ENCODE results near the gene POLD3. TPM values are rescaled to one million over a fixed set of nuclear protein-coding genes. Genes with fewer than 3 reads are reported as not detected.

The POLD3 gene
- total and polyA plus RNA-seq, 10 of the 15 experiments (the other 5 are each of a cell fraction or from before 2014, with no cell fraction given), result 23.8 to 63.7 (median 38.7) TPM

GRCh38 chr11:74678041-74678440, 85.7 kb downstream of the POLD3 start:
- 41% methylated on average over 5 of the region's 5 CpGs for WGBS (ENCODE audit: insufficient coverage, insufficient replicate concordance, low lambda C conversion rate, missing lambda C conversion rate)
- no peak overlapping the region for H2AFZ ChIP-seq (ENCODE audit: control insufficient read depth, low read depth, low read length)
- POLR2A ChIA-PET, result no interaction called here
- no peaks in the 10 kb centered on the region for H3K4me1 ChIP-seq (ENCODE audit: control insufficient read depth, insufficient read depth, low read length)
- H3K79me2 ChIP-seq (ENCODE audit: control insufficient read depth, insufficient read depth, low read length), result no peaks in the 10 kb centered on the region
- CTCF ChIA-PET, result interaction anchor here (1.7 kb wide), 1 partner anchor 24 kb away, joined by 6 read pairs; no protein-coding TSS in a partner anchor
- H3K27me3 ChIP-seq (replicated peaks in 1 of 2; ENCODE audit: control insufficient read depth in 2 of 2, insufficient read depth in 2 of 2, low read length in 1 of 2), result no peaks in the 10 kb centered on the region
- no peak overlapping the region for H3K9ac ChIP-seq (ENCODE audit: control insufficient read depth, insufficient read depth, low read length)
- in situ Hi-C loops (cut with MboI) (no loop called here), intact Hi-C loops (cut with micrococcal nuclease; ENCODE audit: unreplicated experiment) (no loop called here)
- no peak overlapping the region for H3K27ac ChIP-seq (ENCODE audit: control insufficient read depth, insufficient read depth)
- FAIRE-seq, result no peak
- H3K4me2 ChIP-seq (ENCODE audit: control insufficient read depth, insufficient read depth), result no peak overlapping the region
- no peaks in the 10 kb centered on the region; the same call in 1 of the 2 replicates for H4K20me1 ChIP-seq (ENCODE audit: control insufficient read depth, insufficient read depth)
- no peak overlapping the region for H3K4me3 ChIP-seq
- no peaks in the 10 kb centered on the region for H3K36me3 ChIP-seq (ENCODE audit: control insufficient read depth in 2 of 2, insufficient read depth in 2 of 2, low read length in 1 of 2)
- SMC1A ChIA-PET (ENCODE audit: uncharacterized antibody, unreplicated experiment), result no interaction called here
- no peak for DNase-seq (ENCODE audit: low read depth, low spot score)
- RAD21 ChIA-PET (ENCODE audit: unreplicated experiment), result no interaction called here
- no peak for ATAC-seq
- BruUV-seq (replicated peaks), result no TSS peak
- H3K9me3 ChIP-seq (replicated peaks; ENCODE audit: control insufficient read depth, insufficient read depth, low read length), result no peaks in the 10 kb centered on the region
- TF ChIP-seq NFIC (IDR thresholded peaks at IDR 0.05; ENCODE audit: low read depth, low read length), result no peak
- TF ChIP-seq FOXK2 (IDR thresholded peaks at IDR 0.05), result no peak
- no peak for TF ChIP-seq ZZZ3 (IDR thresholded peaks at IDR 0.05; ENCODE audit: control insufficient read depth, insufficient read length, low read depth)
- no peak for TF ChIP-seq POLR2AphosphoS5 (IDR thresholded peaks at IDR 0.05; ENCODE audit: low read length)
- TF ChIP-seq STAT1 (conservative IDR thresholded peaks at IDR 0.05), result no peak
- TF ChIP-seq PBX3 (IDR thresholded peaks at IDR 0.05; ENCODE audit: insufficient replicate concordance, low read depth, low read length), result no peak
- no peak for TF ChIP-seq POLR2A (IDR thresholded peaks at IDR 0.05; ENCODE audit: low read depth, low read length)
- no peak for TF ChIP-seq CUX1 (IDR thresholded peaks at IDR 0.05; ENCODE audit: insufficient replicate concordance, low read depth, low read length)
- TF ChIP-seq SREBF1 (IDR thresholded peaks at IDR 0.05; ENCODE audit: low read length), result no peak
- TF ChIP-seq MLLT1 (IDR thresholded peaks at IDR 0.05), result no peak
- no peak for TF ChIP-seq ZBTB11 (CRISPR knock-in tag; IDR thresholded peaks at IDR 0.05)
- TF ChIP-seq MEF2A (IDR thresholded peaks at IDR 0.05; ENCODE audit: insufficient read depth, low read depth, low read length), result no peak
- TF ChIP-seq BHLHE40 (IDR thresholded peaks at IDR 0.05; ENCODE audit: borderline replicate concordance in 1 of 2, low read depth in 2 of 2, low read length in 1 of 2), result no peak
- no peak for TF ChIP-seq CEBPB (IDR thresholded peaks at IDR 0.05; ENCODE audit: borderline replicate concordance in 1 of 2, low read depth in 2 of 2, low read length in 2 of 2)
